ENCODE results near the gene CRACR2A.

CRACR2A gene

GRCh38 chr12:3592856-3593625, 159.9 kb downstream of the CRACR2A start:
- DNase-seq = no peak

- DNase-seq = no peak
Measured at GRCh38 chr12:3589745-3590144, 163.2 kb downstream of the CRACR2A start.

GRCh38 chr12:3587402-3588013, 165.4 kb downstream of the CRACR2A start:
- no peak for DNase-seq

- DNase-seq = no peak
Measured at GRCh38 chr12:3583656-3584334, 169.1 kb downstream of the CRACR2A start.

GRCh38 chr12:3580094-3580749, 172.7 kb downstream of the CRACR2A start:
- DNase-seq = no peak

- DNase-seq = no peak
Measured at GRCh38 chr12:3579446-3580093, 173.3 kb downstream of the CRACR2A start.

GRCh38 chr12:3578557-3578956, 174.4 kb downstream of the CRACR2A start:
- DNase-seq = no peak

- DNase-seq = no peak
Measured at GRCh38 chr12:3576891-3577290, 176.0 kb downstream of the CRACR2A start.

GRCh38 chr12:3574986-3575385, 177.9 kb downstream of the CRACR2A start:
- no peak for DNase-seq

GRCh38 chr12:3572560-3572959, 180.3 kb downstream of the CRACR2A start:
- no peak for DNase-seq

GRCh38 chr12:3571724-3572123, 181.2 kb downstream of the CRACR2A start:
- DNase-seq = no peak

- DNase-seq = no peak
Measured at GRCh38 chr12:3571323-3571722, 181.6 kb downstream of the CRACR2A start.

GRCh38 chr12:3568695-3569094, 184.2 kb downstream of the CRACR2A start:
- no peak for DNase-seq

- no peak for DNase-seq
Measured at GRCh38 chr12:3565985-3566384, 186.9 kb downstream of the CRACR2A start.
